Breast epithelium (tissue), 3 donors: ENCODE measurements around the gene SPATS2.

ENCODE experiments used
- CTCF ChIP-seq, 3 donors: fragments of 450-650 bp; IDR thresholded peaks; one replicate each; pipeline ENCODE4 v1.5.1; 2016 to 2017; ENCODE audit warnings: antibody characterized with exemption in 3 of 3, mild to moderate bottlenecking in 3 of 3, moderate library complexity in 3 of 3
- POLR2A ChIP-seq: fragments of 450-650 bp; IDR thresholded peaks from one replicate; pipeline ENCODE4 v1.6.1; 2016; ENCODE audit warnings: antibody characterized with exemption, mild to moderate bottlenecking, moderate library complexity
- POLR2AphosphoS5 ChIP-seq, 3 donors: sonication (generic); formaldehyde crosslinking; IDR thresholded peaks; one replicate each; pipeline ENCODE4 v1.6.1; 2017; ENCODE audit warnings: antibody characterized with exemption in 3 of 3

- no peak for TF ChIP-seq CTCF (IDR thresholded peaks at IDR 0.05)
- TF ChIP-seq POLR2A = no peak
- TF ChIP-seq POLR2AphosphoS5 (IDR thresholded peaks at IDR 0.05) = no peak
These were observed 26.1 kb upstream of the SPATS2 start for GRCh38 chr12:49340971-49341776.
